ENCODE data around the gene COQ5. TPM values are rescaled to one million over a fixed set of nuclear protein-coding genes. Genes with fewer than 3 reads are reported as not detected.
A peak's percentile ranks its signal among the peaks of the same experiment; 100 is the strongest.

The COQ5 gene
- total RNA-seq, 1 experiment from 2014 or later = 33.8 TPM

GRCh38 chr12:120481022-120481767 is 47.8 kb downstream of the COQ5 start:
- no peak overlapping the region for H3K27ac Mint-ChIP-seq (ENCODE audit: unreplicated experiment)
- CTCF ChIA-PET = interaction anchor here (1.1 kb wide), 1 partner anchor 10 kb away, joined by 5 read pairs; no protein-coding TSS in a partner anchor
- BruUV-seq (replicated peaks) = no TSS peak
- peaks cover 11% of the 10 kb centered on the region for H3K4me1 Mint-ChIP-seq (ENCODE audit: low read depth, unreplicated experiment)
- H3K36me3 Mint-ChIP-seq (ENCODE audit: insufficient read depth, unreplicated experiment) = no peaks in the 10 kb centered on the region
- no peaks in the 10 kb centered on the region for H3K27me3 Mint-ChIP-seq (ENCODE audit: unreplicated experiment)
- intact Hi-C loops (cut with micrococcal nuclease; ENCODE audit: unreplicated experiment) = no loop called here
- TF ChIP-seq, protein P1, sequence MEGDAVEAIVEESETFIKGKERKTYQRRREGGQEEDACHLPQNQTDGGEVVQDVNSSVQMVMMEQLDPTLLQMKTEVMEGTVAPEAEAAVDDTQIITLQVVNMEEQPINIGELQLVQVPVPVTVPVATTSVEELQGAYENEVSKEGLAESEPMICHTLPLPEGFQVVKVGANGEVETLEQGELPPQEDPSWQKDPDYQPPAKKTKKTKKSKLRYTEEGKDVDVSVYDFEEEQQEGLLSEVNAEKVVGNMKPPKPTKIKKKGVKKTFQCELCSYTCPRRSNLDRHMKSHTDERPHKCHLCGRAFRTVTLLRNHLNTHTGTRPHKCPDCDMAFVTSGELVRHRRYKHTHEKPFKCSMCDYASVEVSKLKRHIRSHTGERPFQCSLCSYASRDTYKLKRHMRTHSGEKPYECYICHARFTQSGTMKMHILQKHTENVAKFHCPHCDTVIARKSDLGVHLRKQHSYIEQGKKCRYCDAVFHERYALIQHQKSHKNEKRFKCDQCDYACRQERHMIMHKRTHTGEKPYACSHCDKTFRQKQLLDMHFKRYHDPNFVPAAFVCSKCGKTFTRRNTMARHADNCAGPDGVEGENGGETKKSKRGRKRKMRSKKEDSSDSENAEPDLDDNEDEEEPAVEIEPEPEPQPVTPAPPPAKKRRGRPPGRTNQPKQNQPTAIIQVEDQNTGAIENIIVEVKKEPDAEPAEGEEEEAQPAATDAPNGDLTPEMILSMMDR (IDR thresholded peaks at IDR 0.05; ENCODE audit: unreplicated experiment) = no peak
- H3K9me3 Mint-ChIP-seq (ENCODE audit: low read depth, unreplicated experiment) = no peaks in the 10 kb centered on the region
- no peak overlapping the region for H3K4me3 Mint-ChIP-seq (ENCODE audit: low read depth, unreplicated experiment)
- DNase-seq = no peak

GRCh38 chr12:120480211-120480610 is 48.7 kb downstream of the COQ5 start:
- peaks cover 11% of the 10 kb centered on the region for H3K4me1 Mint-ChIP-seq (ENCODE audit: low read depth, unreplicated experiment)
- H3K36me3 Mint-ChIP-seq (ENCODE audit: insufficient read depth, unreplicated experiment) = no peaks in the 10 kb centered on the region
- no peak overlapping the region for H3K27ac Mint-ChIP-seq (ENCODE audit: unreplicated experiment)
- CTCF ChIA-PET = interaction anchor here (1.9 kb wide), 1 partner anchor 11 kb away, joined by 6 read pairs; the partner anchor contains the start of gene SRSF9
- intact Hi-C loops (cut with micrococcal nuclease; ENCODE audit: unreplicated experiment) = no loop called here
- no TSS peak for BruUV-seq (replicated peaks)
- H3K4me3 Mint-ChIP-seq (ENCODE audit: low read depth, unreplicated experiment) = no peak overlapping the region
- DNase-seq = no peak
- no peaks in the 10 kb centered on the region for H3K9me3 Mint-ChIP-seq (ENCODE audit: low read depth, unreplicated experiment)
- no peaks in the 10 kb centered on the region for H3K27me3 Mint-ChIP-seq (ENCODE audit: unreplicated experiment)
- TF ChIP-seq, protein P1 (IDR thresholded peaks at IDR 0.05; ENCODE audit: unreplicated experiment) = no peak

DNA sequence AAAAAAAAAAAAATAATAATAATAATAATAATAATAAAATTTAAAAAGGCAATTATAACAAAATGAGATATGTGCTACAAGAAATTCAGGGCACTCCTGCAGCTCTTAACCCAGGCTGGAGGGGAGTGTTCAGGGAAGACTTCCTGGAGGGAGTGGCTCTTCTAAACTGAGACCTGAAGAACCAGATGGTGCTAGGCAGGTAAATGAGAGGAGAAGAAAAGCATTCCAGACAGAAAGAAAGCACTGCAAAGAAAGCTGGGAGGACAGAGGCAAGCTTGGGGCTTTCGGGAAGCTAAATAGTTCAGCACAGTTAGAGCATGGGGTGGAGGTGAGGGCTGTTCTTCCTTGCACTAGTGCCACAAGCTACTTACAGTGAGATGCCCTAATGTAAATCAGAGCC is 49.5 kb downstream of the COQ5 start:
- CTCF ChIA-PET = interaction anchor here (1.9 kb wide), 1 partner anchor 10 kb away, joined by 6 read pairs; the partner anchor contains the start of gene SRSF9
- no peak overlapping the region for H3K27ac Mint-ChIP-seq (ENCODE audit: unreplicated experiment)
- TF ChIP-seq, protein P1 (IDR thresholded peaks at IDR 0.05; ENCODE audit: unreplicated experiment) = no peak
- no peaks in the 10 kb centered on the region for H3K27me3 Mint-ChIP-seq (ENCODE audit: unreplicated experiment)
- no peak overlapping the region for H3K4me3 Mint-ChIP-seq (ENCODE audit: low read depth, unreplicated experiment)
- no TSS peak for BruUV-seq (replicated peaks)
- H3K4me1 Mint-ChIP-seq (ENCODE audit: low read depth, unreplicated experiment) = peaks cover 19% of the 10 kb centered on the region
- peak; percentile 19 for DNase-seq
- H3K9me3 Mint-ChIP-seq (ENCODE audit: low read depth, unreplicated experiment) = no peaks in the 10 kb centered on the region
- intact Hi-C loops (cut with micrococcal nuclease; ENCODE audit: unreplicated experiment) = loop anchor here (2.0 kb wide), 1 partner anchor 15 kb away; no protein-coding TSS in a partner anchor
- no peaks in the 10 kb centered on the region for H3K36me3 Mint-ChIP-seq (ENCODE audit: insufficient read depth, unreplicated experiment)

- Mint-ChIP-seq H3K4me1 (ENCODE audit: low read depth, unreplicated experiment) (peaks cover 37% of the 10 kb centered on the region), H3K36me3 (ENCODE audit: insufficient read depth, unreplicated experiment) (peaks cover 5% of the 10 kb centered on the region), H3K27ac (ENCODE audit: unreplicated experiment) (no peak overlapping the region), H3K27me3 (ENCODE audit: unreplicated experiment) (no peaks in the 10 kb centered on the region), H3K4me3 (ENCODE audit: low read depth, unreplicated experiment) (no peak overlapping the region), H3K9me3 (ENCODE audit: low read depth, unreplicated experiment) (no peaks in the 10 kb centered on the region)
- intact Hi-C loops (cut with micrococcal nuclease; ENCODE audit: unreplicated experiment) = no loop called here
- CTCF ChIA-PET = interaction anchor here (0.6 to 2.7 kb wide), 3 partner anchors 9 to 20 kb away, joined by 3 to 22 read pairs (median 6); partner anchors contain the start of gene DYNLL1
- no peak for DNase-seq
- TF ChIP-seq, protein P1 (IDR thresholded peaks at IDR 0.05; ENCODE audit: unreplicated experiment) = no peak
- BruUV-seq (replicated peaks) = no TSS peak
These were observed 53.3 kb downstream of the COQ5 start for GRCh38 chr12:120475643-120476042.
